Right lobe of liver (tissue), 6 donors: ENCODE measurements around the gene UVSSA. TPM values are rescaled to one million over a fixed set of nuclear protein-coding genes. Genes with fewer than 3 reads are reported as not detected.

ENCODE experiments used
- ATAC-seq, 4 donors: fragments of 200-7000 bp; cut with Tn5 transposase; one replicate each; pipeline ENCODE4 v1.9.1; 2020; ENCODE audit warnings: mild to moderate bottlenecking in 4 of 4, moderate library complexity in 4 of 4
- DNase-seq, 3 donors: peaks; one replicate each; pipeline ENCODE4 v3.0.0-alpha.2; 2020
- H3K27ac ChIP-seq, 3 donors: fragments of 200-600 bp; one replicate each; pipeline ENCODE4 v1.8.0; 2022
- H3K27me3 ChIP-seq, 2 donors: fragments of 200-600 bp; one replicate each; pipeline ENCODE4 v1.8.0; 2022
- H3K36me3 ChIP-seq, 4 donors: fragments of 200-600 bp; sonication (generic) in 1 of 4; one replicate each; pipeline versions ENCODE4 v1.5.1 to v1.8.0; 2017 to 2022; ENCODE audit warnings: control low read depth in 1 of 4
- H3K4me1 ChIP-seq, 4 donors: fragments of 200-600 bp; sonication (generic) in 1 of 4; one replicate each; pipeline versions ENCODE4 v1.5.1 to v1.8.0; 2017 to 2022; ENCODE audit warnings: control low read depth in 1 of 4
- H3K4me3 ChIP-seq, 3 donors: fragments of 200-600 bp; one replicate each; pipeline ENCODE4 v1.8.0; 2022
- H3K9me3 ChIP-seq, 4 donors: fragments of 200-600 bp; sonication (generic) in 1 of 4; one replicate each; pipeline versions ENCODE4 v1.5.1 to v1.8.0; 2017 to 2022; ENCODE audit warnings: control low read depth in 1 of 4
- POLR2A ChIP-seq: fragments of 450-650 bp; IDR thresholded peaks from one replicate; pipeline ENCODE4 v1.6.1; 2017; ENCODE audit warnings: antibody characterized with exemption, mild to moderate bottlenecking
- WGBS: methylation state at CpG from one replicate; pipeline ENCODE4 v1.1.6; 2018; ENCODE audit warnings: low coverage, low lambda C conversion rate; ENCODE audit not compliant: insufficient coverage; ENCODE audit errors: missing lambda C conversion rate; 5-methylcytosine and 5-hydroxymethylcytosine counted together
- intact Hi-C, 2 donors: fragments of 100-400 bp; cut with DNase I; formaldehyde crosslinking; loops; one replicate each; pipeline versions ENCODE4 v1.11.2 to v1.14.1; 2022
- total RNA-seq, 6 experiments: library from RNA; depleted of rRNA in 2 of 6; stranded (reverse); fragments of >200 nt in 2 of 6; fragmentation: NEBNext Ultra II Directional in 3 of 6; extraction: Animal tissue kit (Norgen Biotek cat#: 25700) in 3 of 6; gene quantifications; one replicate each; pipeline versions ENCODE4 v1.1.0 to v1.2.4, GENCODE V29; 2016 to 2023
- TF ChIP-seq, protein P1 (sequence below), 4 donors: fragments of 200-600 bp in 3 of 4; fragments of 450-650 bp in 1 of 4; IDR thresholded peaks; one replicate each; pipeline versions ENCODE4 v1.5.1 to v1.8.0; 2016 to 2022; ENCODE audit warnings: antibody characterized with exemption in 4 of 4, mild to moderate bottlenecking in 2 of 4
- donor health status: DM: no; HTN: yes; CAD: no.
- donor health status: DM: no; HTN: no; CAD: no.
- donor health status: DM: no; HTN: no; CAD: no.
- donor health status: DM: no; HTN: yes; CAD: no.
- donor health status: DM: no; HTN: yes; CAD: no.

The UVSSA gene
- total RNA-seq, 6 experiments from 2014 or later: 9.1 to 14.5 (median 11.3) TPM

DNA sequence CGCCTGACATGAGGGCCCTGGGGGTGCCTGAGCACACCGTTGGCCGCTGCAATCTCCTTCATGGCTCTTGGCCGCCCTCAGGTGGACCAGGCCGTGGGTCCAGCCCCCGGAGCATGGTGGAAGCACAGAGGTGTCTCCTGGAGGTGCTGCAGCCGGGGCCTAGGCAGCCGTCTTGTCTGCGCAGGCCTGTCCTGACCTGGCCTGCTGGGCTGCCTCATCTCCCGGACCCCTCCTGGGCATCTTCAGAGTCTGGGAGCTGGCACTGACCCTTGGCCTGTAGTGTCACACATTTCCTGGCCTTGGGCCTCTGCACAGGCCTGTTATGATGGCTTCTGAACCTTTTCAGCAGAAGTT is 20.9 kb downstream of the UVSSA start:
- no peak for TF ChIP-seq POLR2A
- TF ChIP-seq, protein P1, sequence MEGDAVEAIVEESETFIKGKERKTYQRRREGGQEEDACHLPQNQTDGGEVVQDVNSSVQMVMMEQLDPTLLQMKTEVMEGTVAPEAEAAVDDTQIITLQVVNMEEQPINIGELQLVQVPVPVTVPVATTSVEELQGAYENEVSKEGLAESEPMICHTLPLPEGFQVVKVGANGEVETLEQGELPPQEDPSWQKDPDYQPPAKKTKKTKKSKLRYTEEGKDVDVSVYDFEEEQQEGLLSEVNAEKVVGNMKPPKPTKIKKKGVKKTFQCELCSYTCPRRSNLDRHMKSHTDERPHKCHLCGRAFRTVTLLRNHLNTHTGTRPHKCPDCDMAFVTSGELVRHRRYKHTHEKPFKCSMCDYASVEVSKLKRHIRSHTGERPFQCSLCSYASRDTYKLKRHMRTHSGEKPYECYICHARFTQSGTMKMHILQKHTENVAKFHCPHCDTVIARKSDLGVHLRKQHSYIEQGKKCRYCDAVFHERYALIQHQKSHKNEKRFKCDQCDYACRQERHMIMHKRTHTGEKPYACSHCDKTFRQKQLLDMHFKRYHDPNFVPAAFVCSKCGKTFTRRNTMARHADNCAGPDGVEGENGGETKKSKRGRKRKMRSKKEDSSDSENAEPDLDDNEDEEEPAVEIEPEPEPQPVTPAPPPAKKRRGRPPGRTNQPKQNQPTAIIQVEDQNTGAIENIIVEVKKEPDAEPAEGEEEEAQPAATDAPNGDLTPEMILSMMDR (IDR thresholded peaks at IDR 0.05): no peak
- Histone ChIP-seq H3K27me3 (no peaks in the 10 kb centered on the region), H3K4me1 (peaks cover 0 to 5% (median 2%) of the 10 kb centered on the region in 4 donors), H3K4me3 (no peak overlapping the region), H3K36me3 (no peaks in the 10 kb centered on the region), H3K27ac (no peak overlapping the region), H3K9me3 (no peaks in the 10 kb centered on the region)
- ATAC-seq (no peak), DNase-seq (peak in 2 of 3 donors; percentile 11 to 39)
- intact Hi-C loops: loop anchor here in 1 of 2 donors (10.0 kb wide), 1 partner anchor 257 kb away; no protein-coding TSS in a partner anchor
- WGBS: 91% methylated on average over 9 of the region's 10 CpGs

DNA sequence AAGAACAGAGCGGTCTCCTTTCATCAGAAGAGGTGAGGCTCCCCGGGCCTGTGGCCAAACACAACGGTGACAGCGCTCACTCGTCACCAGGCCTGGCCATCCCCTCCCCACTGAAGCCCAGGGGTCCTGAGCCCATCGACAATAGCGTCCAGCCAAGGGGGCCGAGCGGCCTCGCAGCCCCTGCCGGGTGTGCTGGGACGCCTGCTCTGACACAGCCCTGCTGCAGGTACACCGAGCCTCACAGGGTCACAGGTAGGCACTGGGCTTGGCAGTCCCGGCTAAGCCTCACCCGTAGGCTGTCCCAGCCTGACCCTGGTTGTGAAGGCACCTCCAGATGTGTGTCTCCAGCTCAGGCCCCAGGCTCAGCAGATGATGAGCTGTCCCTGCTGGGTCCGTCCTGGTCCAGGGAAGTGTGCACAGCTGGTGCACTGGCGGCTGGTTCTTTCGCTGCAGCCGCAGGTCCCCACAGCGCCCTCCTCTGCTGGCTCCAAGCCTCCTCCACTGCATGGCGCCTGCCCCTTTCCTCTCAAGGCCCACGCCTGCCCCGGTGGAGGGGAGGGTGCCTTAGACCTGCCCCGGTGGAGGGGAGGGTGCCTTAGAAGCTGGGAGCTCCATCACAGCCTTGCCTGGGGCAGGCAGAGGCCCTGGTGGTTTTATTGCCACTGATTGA is 21.5 kb downstream of the UVSSA start:
- Histone ChIP-seq H3K4me1 (peaks cover 0 to 5% (median 2%) of the 10 kb centered on the region in 4 donors), H3K27me3 (no peaks in the 10 kb centered on the region), H3K4me3 (no peak overlapping the region), H3K9me3 (no peaks in the 10 kb centered on the region), H3K36me3 (no peaks in the 10 kb centered on the region), H3K27ac (no peak overlapping the region)
- 100% methylated on average over 2 of the region's 24 CpGs for WGBS
- intact Hi-C loops: loop anchor here in 1 of 2 donors (10.0 kb wide), 1 partner anchor 256 kb away; no protein-coding TSS in a partner anchor
- TF ChIP-seq, protein P1 (IDR thresholded peaks at IDR 0.05): no peak
- DNase-seq (peak in 2 of 3 donors; percentile 14 to 49), ATAC-seq (peak in 2 of 4 donors; percentile 2 to 3)

DNA sequence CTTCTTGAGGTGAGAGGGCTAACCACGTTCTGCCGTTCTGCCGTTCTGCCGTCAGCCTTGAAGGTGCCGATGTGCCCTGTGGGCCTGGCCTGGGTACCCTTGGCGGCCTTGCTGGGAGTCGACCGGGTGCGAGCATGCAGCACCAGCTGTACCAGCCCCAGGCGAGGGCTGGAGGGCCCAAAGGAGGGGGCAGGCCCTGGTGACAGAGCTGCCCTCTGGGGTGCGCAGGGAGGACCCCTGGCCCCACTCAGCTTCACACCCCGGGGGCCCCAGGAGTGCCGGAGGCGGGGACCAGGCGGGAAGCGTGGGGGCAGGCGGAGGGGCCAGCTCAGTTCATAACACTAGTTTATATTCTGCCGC is 22.1 kb downstream of the UVSSA start:
- Histone ChIP-seq H3K4me3 (no peak overlapping the region), H3K27me3 (no peaks in the 10 kb centered on the region), H3K4me1 (peaks cover 0 to 5% (median 2%) of the 10 kb centered on the region in 4 donors), H3K36me3 (no peaks in the 10 kb centered on the region), H3K9me3 (no peaks in the 10 kb centered on the region), H3K27ac (no peak overlapping the region)
- TF ChIP-seq, protein P1 (IDR thresholded peaks at IDR 0.05): no peak
- no peak for TF ChIP-seq POLR2A
- WGBS: 95% methylated on average over 6 of the region's 18 CpGs
- DNase-seq: peak in 2 of 3 donors; percentile 18 to 40
- intact Hi-C loops: loop anchor here in 1 of 2 donors (10.0 kb wide), 1 partner anchor 256 kb away; no protein-coding TSS in a partner anchor
- no peak for ATAC-seq

DNA sequence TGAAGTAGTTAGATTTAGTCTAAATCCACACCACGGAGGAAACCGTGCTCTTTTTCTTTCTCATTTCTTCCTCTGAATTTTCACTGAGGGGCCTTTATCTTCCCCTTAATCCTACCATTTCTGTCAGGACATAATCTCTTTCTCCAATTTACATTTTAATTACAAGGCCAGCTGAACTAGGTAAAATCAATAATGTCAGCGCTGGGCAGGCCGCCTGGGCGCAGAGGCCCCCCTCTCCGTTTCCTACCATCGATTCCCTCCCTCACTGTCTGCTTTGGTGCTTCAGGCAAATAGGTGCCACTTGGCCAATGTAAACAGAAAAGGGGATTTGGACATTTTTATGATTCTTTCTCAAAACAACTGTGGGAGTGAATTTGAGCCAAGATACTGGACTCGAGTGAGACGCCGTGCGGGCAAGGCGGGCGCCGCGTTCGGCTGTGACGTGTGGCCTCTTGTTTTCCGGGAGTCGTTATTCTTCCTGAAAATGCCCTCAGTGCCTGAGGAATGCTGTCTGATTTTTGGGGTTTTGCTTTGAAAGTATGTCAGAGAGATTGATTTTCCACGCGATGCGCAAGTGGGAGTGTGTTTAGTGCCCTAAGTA is 22.6 kb downstream of the UVSSA start:
- DNase-seq (peak in 2 of 3 donors; percentile 29 to 43), ATAC-seq (peak; percentile 14 to 73 (median 66))
- Histone ChIP-seq H3K4me1 (peaks cover 0 to 5% (median 2%) of the 10 kb centered on the region in 4 donors), H3K4me3 (no peak overlapping the region), H3K27ac (no peak overlapping the region), H3K36me3 (peaks cover 0 to 2% (median 0%) of the 10 kb centered on the region in 4 donors), H3K9me3 (no peaks in the 10 kb centered on the region), H3K27me3 (no peaks in the 10 kb centered on the region)
- TF ChIP-seq POLR2A: no peak
- TF ChIP-seq, protein P1 (IDR thresholded peaks at IDR 0.05): no peak
- intact Hi-C loops: loop anchor here in 1 of 2 donors (10.0 kb wide), 1 partner anchor 255 kb away; no protein-coding TSS in a partner anchor
- WGBS: 55% methylated on average over 20 of the region's 22 CpGs
